ENCODE measurements around the gene MYO18A. TPM values are rescaled to one million over a fixed set of nuclear protein-coding genes. Genes with fewer than 3 reads are reported as not detected.
A peak's percentile ranks its signal among the peaks of the same experiment; 100 is the strongest.

MYO18A gene
- total and polyA plus RNA-seq, 2 of the 4 experiments (the other 2 are of a cell fraction): 22.4 to 39.1 TPM

- Histone ChIP-seq H3K4me1 (ENCODE audit: control insufficient read depth, insufficient read depth, low read length) (peaks cover 2% of the 10 kb centered on the region; the same call in 1 of the 2 replicates), H3K27ac (ENCODE audit: insufficient read depth, low read length) (no peak overlapping the region), H3K4me2 (ENCODE audit: low read depth, low read length) (no peak overlapping the region), H3K14ac (replicated peaks; ENCODE audit: low read depth, low read length) (no peak overlapping the region), H3K9ac (ENCODE audit: low read depth, low read length) (no peak overlapping the region), H2BK5ac (ENCODE audit: low read depth, low read length, poor library complexity, severe bottlenecking) (no peak overlapping the region), H3K9me1 (ENCODE audit: insufficient read depth, low read length) (peaks cover 13% of the 10 kb centered on the region), H3K4me3 (ENCODE audit: insufficient read depth, low read depth, low read length) (no peak overlapping the region), H4K91ac (ENCODE audit: insufficient read depth, low read depth, low read length) (no peak overlapping the region), H2AFZ (replicated peaks; ENCODE audit: low read length, poor library complexity) (no peak overlapping the region), H2AK5ac (ENCODE audit: low read depth, low read length) (no peak overlapping the region), H2BK15ac (ENCODE audit: low read depth, low read length) (no peak overlapping the region), H3K56ac (ENCODE audit: extremely low read depth, insufficient read depth, low read length) (no peak overlapping the region), H3K4ac (ENCODE audit: low read depth, low read length) (no peak overlapping the region), H3K36me3 (ENCODE audit: control insufficient read depth, insufficient read depth, low read length) (no peaks in the 10 kb centered on the region), H4K5ac (ENCODE audit: low read depth, low read length) (no peak overlapping the region), H2BK20ac (ENCODE audit: low read depth, low read length) (no peak overlapping the region), H4K8ac (ENCODE audit: low read depth in 2 of 2, low read length in 2 of 2) (no peak overlapping the region), H3K23ac (ENCODE audit: low read depth, low read length) (no peak overlapping the region), H4K20me1 (ENCODE audit: insufficient read depth, low read length) (no peaks in the 10 kb centered on the region), H3K79me1 (ENCODE audit: low read depth in 1 of 2, low read length in 2 of 2) (no peaks in the 10 kb centered on the region), H3K18ac (ENCODE audit: low read depth, low read length) (no peak overlapping the region), H2AK9ac (replicated peaks; ENCODE audit: low read depth, low read length, poor library complexity) (no peak overlapping the region), H3K27me3 (ENCODE audit: control insufficient read depth, insufficient read depth, low read length) (no peaks in the 10 kb centered on the region), H3K9me3 (ENCODE audit: control insufficient read depth, insufficient read depth, low read length) (no peaks in the 10 kb centered on the region), H2BK120ac (ENCODE audit: low read depth, low read length) (no peak overlapping the region)
- DNase-seq (peak; percentile 55), ATAC-seq (ENCODE audit: low read depth) (no peak)
- dilution Hi-C loops (cut with HindIII; ENCODE audit: low sequenced_read_pairs, unreplicated experiment) (no loop called here), intact Hi-C loops (cut with micrococcal nuclease) (no loop called here), in situ Hi-C loops (cut with MboI; ENCODE audit: low sequenced_read_pairs) (loop anchor here (5.0 kb wide), 1 partner anchor 68 kb away; no protein-coding TSS in a partner anchor)
- ChIA-PET POLR2A (ENCODE audit: unreplicated experiment) (no interaction called here), CTCF (interaction anchor here (1.1 to 3.4 kb wide), 3 partner anchors 67 to 92 kb away, joined by 3 to 13 read pairs (median 4); no protein-coding TSS in a partner anchor)
- no peak for TF ChIP-seq BHLHE40 (IDR thresholded peaks at IDR 0.05; ENCODE audit: low read depth, low read length)
- no peak for TF ChIP-seq RFX5 (IDR thresholded peaks at IDR 0.05; ENCODE audit: low read depth, low read length)
- TF ChIP-seq ELK1 (IDR thresholded peaks at IDR 0.05; ENCODE audit: borderline replicate concordance, low read depth, low read length): no peak
- TF ChIP-seq CEBPB (IDR thresholded peaks at IDR 0.05; ENCODE audit: low read depth, low read length): peak; percentile 10; the same call in 1 of the 2 replicates
- BruUV-seq (replicated peaks): no TSS peak
- WGBS, 2 experiments (ENCODE audit: extremely low coverage in 2 of 2, insufficient read length in 1 of 2): no CpG with 5 or more reads among the region's 4 CpGs
Observed at GRCh38 chr17:29215717-29216116, 35.5 kb upstream of the MYO18A start.

All from IMR-90 (cell line).